Astrocyte (in vitro differentiated cells and primary cell): ENCODE data around the gene EGFL7. TPM values are rescaled to one million over a fixed set of nuclear protein-coding genes. Genes with fewer than 3 reads are reported as not detected.

Source experiments
- DNase-seq: peaks from one replicate; pipeline ENCODE4 v3.0.0-alpha.2; 2010; ENCODE audit warnings: low read depth
- FAIRE-seq: peaks from 2 replicates; lab custom pipeline; 2011; peaks lifted over from hg19 to GRCh38; lab: Jason Lieb, UNC
- H2AFZ ChIP-seq: 2 replicates; pipeline ENCODE4 v1.6.0; 2012; ENCODE audit warnings: low read depth, low read length, inconsistent platforms
- H3K27ac ChIP-seq: 2 replicates; pipeline ENCODE4 v1.5.1; 2011; ENCODE audit warnings: low read depth, low read length, inconsistent platforms
- H3K27me3 ChIP-seq: 2 replicates; pipeline ENCODE4 v1.6.0; 2011; ENCODE audit warnings: low read length, inconsistent platforms; ENCODE audit not compliant: insufficient read depth
- H3K36me3 ChIP-seq: 2 replicates; pipeline ENCODE4 v1.5.1; 2011; ENCODE audit warnings: low read length, inconsistent platforms; ENCODE audit not compliant: insufficient read depth
- H3K4me1 ChIP-seq: 2 replicates; pipeline ENCODE4 v1.5.1; 2011; ENCODE audit warnings: low read length, inconsistent platforms; ENCODE audit not compliant: insufficient read depth
- H3K4me2 ChIP-seq: 2 replicates; pipeline ENCODE4 v1.6.0; 2012; ENCODE audit warnings: low read length, inconsistent platforms
- H3K4me3 ChIP-seq: 2 replicates; pipeline ENCODE4 v1.5.1; 2011; ENCODE audit warnings: low read depth, mild to moderate bottlenecking, low read length, inconsistent platforms; ENCODE audit not compliant: insufficient read depth
- H3K79me2 ChIP-seq: 2 replicates; pipeline ENCODE4 v1.6.0; 2012; ENCODE audit warnings: mild to moderate bottlenecking, low read length, inconsistent platforms; ENCODE audit not compliant: insufficient read depth
- H3K9ac ChIP-seq: 2 replicates; pipeline ENCODE4 v1.6.0; 2012; ENCODE audit warnings: mild to moderate bottlenecking, low read length, inconsistent platforms
- H3K9me3 ChIP-seq: 2 replicates; pipeline ENCODE4 v1.5.1; 2012; ENCODE audit warnings: low read depth, mild to moderate bottlenecking, low read length, inconsistent platforms; ENCODE audit not compliant: insufficient read depth
- H4K20me1 ChIP-seq: 2 replicates; pipeline ENCODE4 v1.6.0; 2012; ENCODE audit warnings: low read length, inconsistent platforms; ENCODE audit not compliant: insufficient read depth
- H3K27ac Mint-ChIP-seq: one replicate; pipeline ENCODE4 v1.8.0; 2021; ENCODE audit warnings: mild to moderate bottlenecking, mixed read lengths; ENCODE audit not compliant: unreplicated experiment
- H3K27me3 Mint-ChIP-seq: one replicate; pipeline ENCODE4 v1.8.0; 2021; ENCODE audit warnings: low read depth, mixed read lengths; ENCODE audit not compliant: unreplicated experiment
- H3K36me3 Mint-ChIP-seq: one replicate; pipeline ENCODE4 v1.8.0; 2021; ENCODE audit warnings: low read depth, mixed read lengths; ENCODE audit not compliant: unreplicated experiment
- H3K4me1 Mint-ChIP-seq: one replicate; pipeline ENCODE4 v1.8.0; 2021; ENCODE audit warnings: low read depth, mixed read lengths; ENCODE audit not compliant: unreplicated experiment
- H3K4me3 Mint-ChIP-seq: one replicate; pipeline ENCODE4 v1.8.0; 2021; ENCODE audit warnings: mild to moderate bottlenecking, moderate library complexity, mixed read lengths; ENCODE audit not compliant: unreplicated experiment
- H3K9me3 Mint-ChIP-seq: one replicate; pipeline ENCODE4 v1.8.0; 2021; ENCODE audit warnings: mild to moderate bottlenecking, mixed read lengths; ENCODE audit not compliant: unreplicated experiment
- CTCF ChIP-seq: IDR thresholded peaks from 2 replicates; pipeline ENCODE4 v1.5.1; 2011; ENCODE audit warnings: low read depth, mild to moderate bottlenecking, inconsistent platforms, low read length, moderate library complexity; ENCODE audit not compliant: insufficient read depth
- EZH2 ChIP-seq: IDR thresholded peaks from 2 replicates; pipeline ENCODE4 v1.6.1; 2012; ENCODE audit warnings: mild to moderate bottlenecking, low read length, inconsistent platforms; ENCODE audit not compliant: insufficient read depth
- total RNA-seq: library from RNA; stranded (reverse); gene quantifications from 2 replicates; pipeline ENCODE4 v1.2.1, GENCODE V29; 2021

EGFL7 gene
- total RNA-seq, 1 donor from 2014 or later: 12.3 TPM

GRCh38 chr9:136691316-136692184, 28.8 kb downstream of the EGFL7 start:
- Histone ChIP-seq H3K4me3 (no peak overlapping the region), H4K20me1 (no peaks in the 10 kb centered on the region), H3K9me3 (no peaks in the 10 kb centered on the region), H3K27me3 (no peaks in the 10 kb centered on the region), H3K36me3 (no peaks in the 10 kb centered on the region), H3K4me1 (no peaks in the 10 kb centered on the region), H2AFZ (no peak overlapping the region), H3K4me2 (no peak overlapping the region), H3K9ac (no peak overlapping the region), H3K79me2 (no peaks in the 10 kb centered on the region), H3K27ac (no peak overlapping the region)
- FAIRE-seq (no peak), DNase-seq (no peak)
- Mint-ChIP-seq H3K9me3 (no peaks in the 10 kb centered on the region), H3K4me3 (no peak overlapping the region), H3K27me3 (peaks cover 23% of the 10 kb centered on the region), H3K36me3 (no peaks in the 10 kb centered on the region), H3K27ac (no peak overlapping the region), H3K4me1 (peaks cover 6% of the 10 kb centered on the region)
- TF ChIP-seq CTCF (no peak), EZH2 (no peak)

DNA sequence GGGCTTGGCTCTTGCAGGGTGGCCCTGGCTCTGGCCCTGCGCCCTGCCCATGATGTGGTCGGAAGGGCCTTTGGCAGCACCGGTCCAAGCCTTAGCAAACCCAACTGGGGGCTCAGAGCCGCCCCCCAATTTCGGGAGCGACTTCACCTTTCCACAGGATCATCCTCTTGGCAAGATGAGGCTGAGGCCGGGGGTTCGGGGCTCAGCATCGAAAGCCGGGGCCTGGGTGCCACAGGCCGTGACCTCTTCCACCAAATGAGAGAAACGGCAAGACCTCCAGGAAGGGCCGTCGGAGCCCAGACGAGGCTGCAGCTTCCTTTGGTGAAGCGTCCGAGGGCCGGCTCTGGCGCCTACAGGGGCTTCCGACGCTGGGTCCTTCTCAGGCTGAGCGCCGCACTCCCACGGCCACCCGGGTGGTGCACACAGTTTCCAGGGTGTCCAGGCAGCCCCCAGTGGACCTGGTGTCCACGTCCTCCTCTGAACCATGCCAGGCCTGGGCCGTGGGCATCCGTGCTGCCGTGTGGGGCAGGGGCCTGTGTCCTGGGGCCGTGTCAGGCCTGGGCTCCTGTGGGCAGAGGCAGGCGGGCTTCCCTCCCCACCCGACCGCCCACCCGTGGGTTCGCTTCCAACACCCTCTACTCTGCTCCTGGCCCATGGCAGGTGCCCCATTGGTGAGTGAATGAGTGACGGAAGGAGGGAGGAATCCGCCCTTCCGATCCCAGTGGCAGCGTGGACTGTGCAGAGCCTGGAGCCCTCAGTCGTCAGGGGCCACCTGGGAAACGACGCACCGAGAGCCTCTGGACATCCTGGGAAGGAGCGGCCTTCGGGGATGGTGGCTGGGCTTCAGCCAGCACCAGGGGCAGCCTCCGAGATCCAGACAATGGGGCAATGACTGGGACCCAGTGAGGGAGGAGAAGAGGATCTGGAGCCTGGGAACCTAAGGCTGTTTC, 29.7 kb downstream of the EGFL7 start:
- H3K79me2 ChIP-seq: no peaks in the 10 kb centered on the region
- peaks cover 8% of the 10 kb centered on the region for H3K4me1 Mint-ChIP-seq
- H3K4me3 Mint-ChIP-seq: no peak overlapping the region
- H3K27ac Mint-ChIP-seq: no peak overlapping the region
- no peak overlapping the region for H3K9ac ChIP-seq
- H3K27ac ChIP-seq: no peak overlapping the region
- H4K20me1 ChIP-seq: no peaks in the 10 kb centered on the region
- H3K27me3 ChIP-seq: no peaks in the 10 kb centered on the region
- no peaks in the 10 kb centered on the region for H3K9me3 Mint-ChIP-seq
- no peaks in the 10 kb centered on the region for H3K36me3 ChIP-seq
- no peak overlapping the region for H3K4me3 ChIP-seq
- TF ChIP-seq EZH2 (no peak), CTCF (no peak)
- H3K9me3 ChIP-seq: no peaks in the 10 kb centered on the region
- peaks cover 25% of the 10 kb centered on the region for H3K27me3 Mint-ChIP-seq
- FAIRE-seq (no peak), DNase-seq (no peak)
- no peak overlapping the region for H3K4me2 ChIP-seq
- no peaks in the 10 kb centered on the region for H3K4me1 ChIP-seq
- H2AFZ ChIP-seq: no peak overlapping the region
- no peaks in the 10 kb centered on the region for H3K36me3 Mint-ChIP-seq
